ENCODE measurements around the gene TTC23.

DNA sequence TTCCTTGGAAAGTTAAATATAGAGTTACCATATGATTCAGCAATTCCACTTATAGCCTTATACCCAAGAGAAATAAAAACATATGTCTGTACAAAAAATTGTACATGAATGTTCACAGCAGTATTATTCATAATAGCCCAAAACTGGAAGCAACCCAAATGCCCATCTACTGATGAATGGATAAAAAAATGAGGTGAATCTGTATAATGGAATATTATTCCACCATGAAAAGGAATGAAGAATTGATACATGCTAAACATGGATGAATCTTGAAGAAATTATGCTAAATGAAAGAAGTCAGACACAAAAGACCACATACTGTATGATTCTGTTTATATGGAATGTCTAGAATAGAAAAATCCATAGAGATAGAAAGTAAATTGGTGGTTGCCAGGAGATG lies 61.4 kb downstream of the TTC23 start:
- TF ChIP-seq PKNOX1 (IDR thresholded peaks at IDR 0.05) (no peak), BHLHE40 (IDR thresholded peaks at IDR 0.05; ENCODE audit: borderline replicate concordance) (no peak), SP1 (IDR thresholded peaks at IDR 0.05) (no peak), FOXM1 (IDR thresholded peaks at IDR 0.05; ENCODE audit: borderline replicate concordance) (no peak), FOXK2 (IDR thresholded peaks at IDR 0.05) (no peak), TARDBP (IDR thresholded peaks at IDR 0.05) (no peak), L3MBTL2 (conservative IDR thresholded peaks at IDR 0.05) (no peak), ZNF384 (IDR thresholded peaks at IDR 0.05) (no peak), SUZ12 (IDR thresholded peaks at IDR 0.05) (no peak), HDGF (IDR thresholded peaks at IDR 0.05; ENCODE audit: borderline replicate concordance) (no peak), CTBP1 (IDR thresholded peaks at IDR 0.05; ENCODE audit: borderline replicate concordance) (no peak), NFRKB (IDR thresholded peaks at IDR 0.05) (no peak), FOXA1 (IDR thresholded peaks at IDR 0.05) (no peak)

Data from HEK293T (cell line).